BLaER1 treated with 17β-estradiol and CSF1 and Interleukin-3, amounts not matched to agents 10 nM and 100 nM (cell line): Measurements from ENCODE around the gene LY6G5B.

Experiments
- H3K27ac ChIP-seq, 11 experiments: shearing (Covaris generic); formaldehyde crosslinking; 2 replicates each; pipeline ENCODE4 v1.8.1; 2022
- H3K27me3 ChIP-seq, 11 experiments: shearing (Covaris generic); formaldehyde crosslinking; 2 replicates each; pipeline ENCODE4 v1.8.1; 2022
- H3K36me3 ChIP-seq, 11 experiments: shearing (Covaris generic); formaldehyde crosslinking; 2 replicates each; pipeline ENCODE4 v1.8.1; 2022
- H3K4me1 ChIP-seq, 10 experiments: shearing (Covaris generic); formaldehyde crosslinking; 2 replicates each; pipeline ENCODE4 v1.8.1; 2022
- H3K4me2 ChIP-seq, 11 experiments: shearing (Covaris generic); formaldehyde crosslinking; 2 replicates each; pipeline ENCODE4 v1.8.1; 2022
- H3K4me3 ChIP-seq, 10 experiments: shearing (Covaris generic); formaldehyde crosslinking; 2 replicates each; pipeline ENCODE4 v1.8.1; 2022
- H3K9ac ChIP-seq, 11 experiments: shearing (Covaris generic); formaldehyde crosslinking; 2 replicates each; pipeline ENCODE4 v1.8.1; 2022
- H3K9me3 ChIP-seq, 11 experiments: shearing (Covaris generic); formaldehyde crosslinking; replicated peaks in 1 of 11; 2 replicates each; pipeline ENCODE4 v1.8.1; 2022
- H4K20me1 ChIP-seq, 11 experiments: shearing (Covaris generic); formaldehyde crosslinking; 2 replicates each; pipeline ENCODE4 v1.8.1; 2022
- Cebpa-rat ChIP-seq, 11 experiments: shearing (Covaris generic); IDR thresholded peaks; 2 replicates each; pipeline ENCODE4 v1.8.1; 2022

Gene LY6G5B

GRCh38 chr6:31689249-31690110 is 19.7 kb downstream of the LY6G5B start:
- Histone ChIP-seq H3K4me2 (peak overlapping the region in 6 of 11 experiments; percentile 19 to 57 (median 49); a peak in 11 of 22 replicates), H3K27ac (no peak overlapping the region), H3K4me3 (no peak overlapping the region), H3K9me3 (no peaks in the 10 kb centered on the region), H4K20me1 (peaks cover 0 to 34% (median 3%) of the 10 kb centered on the region in 11 experiments; a peak in 6 of 22 replicates), H3K9ac (peak overlapping the region in 2 of 11 experiments; percentile 43 to 46; a peak in 1 of 22 replicates), H3K36me3 (peaks cover 93 to 99% (median 95%) of the 10 kb centered on the region in 11 experiments), H3K27me3 (no peaks in the 10 kb centered on the region), H3K4me1 (peaks cover 0 to 24% (median 12%) of the 10 kb centered on the region in 10 experiments; a peak in 12 of 20 replicates)
- TF ChIP-seq Cebpa-rat (IDR thresholded peaks at IDR 0.05) = no peak

- Histone ChIP-seq H3K4me2 (peak overlapping the region in 5 of 11 experiments; percentile 39 to 57 (median 52); a peak in 7 of 22 replicates), H3K9ac (peak overlapping the region in 4 of 11 experiments; percentile 13 to 46 (median 29); a peak in 6 of 22 replicates), H3K4me1 (peaks cover 0 to 24% (median 12%) of the 10 kb centered on the region in 10 experiments; a peak in 12 of 20 replicates), H3K36me3 (peaks cover 97 to 100% (median 98%) of the 10 kb centered on the region in 11 experiments), H4K20me1 (peaks cover 0 to 34% (median 4%) of the 10 kb centered on the region in 11 experiments; a peak in 7 of 22 replicates), H3K27me3 (no peaks in the 10 kb centered on the region), H3K27ac (peak overlapping the region in 1 of 11 experiments; percentile 13; a peak in 1 of 22 replicates), H3K4me3 (no peak overlapping the region), H3K9me3 (no peaks in the 10 kb centered on the region)
- no peak for TF ChIP-seq Cebpa-rat (IDR thresholded peaks at IDR 0.05)
Observed at GRCh38 chr6:31690231-31691077, 20.7 kb downstream of the LY6G5B start.

DNA sequence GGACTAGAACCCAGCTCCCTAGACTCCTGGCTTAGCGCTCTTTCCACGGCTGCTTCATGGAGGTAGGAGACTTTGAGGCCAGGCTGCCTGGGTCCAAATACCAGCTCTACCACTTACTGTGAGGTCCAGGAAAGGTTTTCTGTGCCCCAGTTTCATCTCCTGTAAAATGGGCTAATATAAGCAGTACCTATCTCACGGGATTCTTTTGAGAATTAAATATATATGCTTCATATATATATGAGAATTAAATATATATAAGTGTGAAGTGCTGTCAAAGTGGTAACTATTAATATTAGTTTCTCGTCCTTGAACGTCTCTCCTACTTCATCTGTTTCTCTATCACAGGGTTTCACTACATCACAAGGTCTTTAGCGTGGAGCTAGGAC is 21.3 kb downstream of the LY6G5B start:
- H3K27ac ChIP-seq = no peak overlapping the region
- no peaks in the 10 kb centered on the region for H3K27me3 ChIP-seq
- H3K36me3 ChIP-seq = peaks cover 97 to 100% (median 98%) of the 10 kb centered on the region in 11 experiments

DNA sequence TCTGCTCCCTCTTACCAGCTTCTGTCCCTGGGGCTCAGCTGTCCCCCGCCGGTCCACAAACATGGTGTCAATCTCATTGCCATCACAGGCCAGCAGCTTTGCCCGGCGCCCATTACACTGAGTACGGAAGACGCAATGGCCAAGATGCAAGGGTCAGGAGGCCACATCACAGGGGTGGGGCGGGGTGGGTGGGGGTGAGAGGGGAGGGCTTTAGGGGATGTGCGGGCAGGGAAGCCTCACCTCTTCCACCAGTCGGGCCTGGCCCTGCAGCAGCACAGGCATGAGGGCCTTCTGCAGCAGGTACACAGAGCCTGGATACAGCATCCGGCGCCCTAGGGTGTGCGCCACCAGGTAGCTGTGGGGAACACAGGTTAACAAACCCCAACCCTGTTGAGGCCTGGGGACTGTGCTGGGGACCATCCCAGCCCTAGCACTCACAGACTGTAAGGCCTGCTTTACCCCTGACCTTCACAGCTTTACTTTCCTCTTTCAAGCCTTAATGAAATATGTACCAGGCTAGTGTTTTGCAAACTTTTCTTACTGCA is 21.9 kb downstream of the LY6G5B start:
- Histone ChIP-seq H3K4me3 (no peak overlapping the region), H3K27me3 (no peaks in the 10 kb centered on the region), H3K27ac (no peak overlapping the region), H3K4me2 (no peak overlapping the region), H3K9me3 (no peaks in the 10 kb centered on the region), H4K20me1 (peaks cover 0 to 39% (median 5%) of the 10 kb centered on the region in 11 experiments; a peak in 10 of 22 replicates), H3K36me3 (peaks cover 97 to 100% (median 98%) of the 10 kb centered on the region in 11 experiments), H3K9ac (no peak overlapping the region), H3K4me1 (peaks cover 0 to 24% (median 12%) of the 10 kb centered on the region in 10 experiments; a peak in 12 of 20 replicates)
- no peak for TF ChIP-seq Cebpa-rat (IDR thresholded peaks at IDR 0.05)

More for the DNA sequence above, 21.3 kb downstream of the LY6G5B start:
- Histone ChIP-seq H4K20me1 (peaks cover 0 to 34% (median 4%) of the 10 kb centered on the region in 11 experiments; a peak in 7 of 22 replicates), H3K9ac (peak overlapping the region in 3 of 11 experiments; percentile 13 to 43 (median 21); a peak in 5 of 22 replicates), H3K4me3 (no peak overlapping the region), H3K4me2 (0 out of 22 replicates have a peak overlapping the region, but pooled peaks of 1 of the 11 experiments have one; percentile 56), H3K9me3 (no peaks in the 10 kb centered on the region), H3K4me1 (peaks cover 0 to 24% (median 12%) of the 10 kb centered on the region in 10 experiments; a peak in 12 of 20 replicates)
- TF ChIP-seq Cebpa-rat (IDR thresholded peaks at IDR 0.05) = no peak

DNA sequence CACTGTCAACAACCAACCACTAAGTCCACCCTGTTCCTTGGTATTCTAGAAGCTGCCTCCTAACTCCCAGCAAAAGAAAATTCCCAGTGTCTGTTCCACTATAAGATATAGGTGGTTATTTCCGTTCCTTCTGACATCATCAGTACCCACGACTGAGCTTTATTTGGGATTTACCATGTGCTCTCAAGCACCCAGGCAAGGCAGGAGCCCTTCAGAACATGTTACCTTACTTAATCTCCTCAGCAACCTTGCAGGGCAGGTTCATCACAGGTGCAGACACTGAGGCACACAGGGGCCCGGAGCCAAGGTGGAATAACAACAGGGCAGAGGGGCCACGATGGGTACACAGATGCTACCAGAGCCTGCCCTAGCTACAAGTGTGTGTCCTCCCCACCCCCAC is 22.6 kb downstream of the LY6G5B start:
- H4K20me1 ChIP-seq = peaks cover 0 to 42% (median 11%) of the 10 kb centered on the region in 11 experiments; a peak in 14 of 22 replicates
- peaks cover 0 to 30% (median 12%) of the 10 kb centered on the region in 10 experiments; a peak in 12 of 20 replicates for H3K4me1 ChIP-seq
- H3K9ac ChIP-seq = no peak overlapping the region
- peaks cover 96 to 100% (median 98%) of the 10 kb centered on the region in 11 experiments for H3K36me3 ChIP-seq
- H3K4me2 ChIP-seq = no peak overlapping the region
- no peak overlapping the region for H3K27ac ChIP-seq
- H3K9me3 ChIP-seq = no peaks in the 10 kb centered on the region
- no peak for TF ChIP-seq Cebpa-rat (IDR thresholded peaks at IDR 0.05)
- H3K27me3 ChIP-seq = no peaks in the 10 kb centered on the region
- H3K4me3 ChIP-seq = no peak overlapping the region

DNA sequence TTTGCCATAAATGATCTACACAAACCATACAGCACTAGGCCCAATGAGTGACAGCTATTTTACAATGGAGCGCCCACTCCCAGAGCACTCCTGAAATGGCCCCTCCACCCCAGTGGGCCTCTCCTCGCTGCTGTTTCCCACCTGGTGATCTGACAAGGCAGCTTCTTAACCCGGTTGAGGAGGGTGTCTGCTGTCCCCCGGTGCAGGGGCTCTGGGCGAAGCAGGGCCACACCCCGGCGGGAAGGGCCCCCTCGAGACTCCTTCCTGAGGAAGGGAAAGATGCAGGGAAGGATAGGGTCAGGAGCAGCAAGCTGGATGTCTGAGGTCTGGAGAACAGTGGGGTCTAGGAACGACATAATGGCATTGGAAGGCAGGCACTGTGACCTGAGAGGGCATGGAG is 23.1 kb downstream of the LY6G5B start:
- no peaks in the 10 kb centered on the region for H3K27me3 ChIP-seq
- no peak overlapping the region for H3K4me3 ChIP-seq
- H3K9me3 ChIP-seq = no peaks in the 10 kb centered on the region
- no peak for TF ChIP-seq Cebpa-rat (IDR thresholded peaks at IDR 0.05)
- H3K4me1 ChIP-seq = peaks cover 0 to 36% (median 12%) of the 10 kb centered on the region in 10 experiments; a peak in 14 of 20 replicates
- H3K4me2 ChIP-seq = no peak overlapping the region
- H3K27ac ChIP-seq = no peak overlapping the region
- H4K20me1 ChIP-seq = peaks cover 0 to 42% (median 15%) of the 10 kb centered on the region in 11 experiments; a peak in 16 of 22 replicates
- peak overlapping the region in 1 of 11 experiments; percentile 29; a peak in 1 of 22 replicates for H3K9ac ChIP-seq
- H3K36me3 ChIP-seq = peaks cover 96 to 100% (median 98%) of the 10 kb centered on the region in 11 experiments

DNA sequence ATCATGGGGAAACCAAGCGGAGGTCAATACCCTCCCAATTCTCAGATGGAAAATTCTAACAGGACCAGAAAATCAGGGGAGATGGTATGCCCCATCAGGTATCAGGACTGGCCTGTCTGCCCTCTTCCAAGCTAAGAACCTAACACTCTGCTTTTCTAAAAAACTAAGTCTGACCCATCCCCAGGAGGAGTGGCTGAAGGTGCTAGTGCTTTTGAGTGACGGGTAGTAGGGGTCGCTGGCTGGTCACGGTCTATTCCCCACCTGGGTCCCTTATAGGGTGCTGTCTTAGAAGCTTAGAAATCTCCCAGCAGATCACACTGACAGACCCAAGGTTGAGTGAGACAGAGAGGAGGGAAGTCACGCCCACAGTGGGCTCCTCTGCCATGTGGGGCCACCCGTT is 23.8 kb downstream of the LY6G5B start:
- Histone ChIP-seq H3K9ac (peak overlapping the region in 2 of 11 experiments; percentile 11 to 29; a peak in 2 of 22 replicates), H3K27ac (no peak overlapping the region), H3K4me1 (peaks cover 0 to 42% (median 12%) of the 10 kb centered on the region in 10 experiments; a peak in 14 of 20 replicates), H3K4me2 (no peak overlapping the region), H3K4me3 (no peak overlapping the region), H3K9me3 (no peaks in the 10 kb centered on the region), H3K27me3 (no peaks in the 10 kb centered on the region), H4K20me1 (peaks cover 2 to 38% (median 20%) of the 10 kb centered on the region in 11 experiments; a peak in 16 of 22 replicates), H3K36me3 (peaks cover 93 to 99% (median 96%) of the 10 kb centered on the region in 11 experiments)
- TF ChIP-seq Cebpa-rat (IDR thresholded peaks at IDR 0.05) = no peak

DNA sequence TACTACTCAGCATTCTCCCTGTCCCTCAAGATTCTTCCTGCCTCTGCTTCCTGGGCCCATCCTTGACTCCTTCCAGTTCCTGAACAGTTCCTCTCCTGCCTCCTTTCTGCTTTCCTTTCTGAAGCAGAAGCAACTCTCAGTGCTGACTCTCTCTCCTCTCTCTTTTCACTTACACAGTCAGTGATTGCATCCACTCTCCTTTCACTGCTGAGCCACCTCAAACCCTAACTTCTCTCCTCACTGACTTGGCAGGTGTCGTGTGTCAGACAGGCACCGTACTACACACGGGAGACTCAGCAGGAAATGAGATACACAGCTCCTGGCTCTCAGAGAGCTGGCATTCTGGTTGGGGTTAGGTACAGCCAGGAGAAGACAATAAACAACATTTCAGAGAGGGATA is 27.8 kb downstream of the LY6G5B start:
- Histone ChIP-seq H3K4me1 (peaks cover 15 to 47% (median 19%) of the 10 kb centered on the region in 10 experiments), H3K36me3 (peaks cover 78 to 93% (median 85%) of the 10 kb centered on the region in 11 experiments), H3K4me2 (peak overlapping the region in 3 of 11 experiments; percentile 13 to 47 (median 47); a peak in 4 of 22 replicates), H3K4me3 (no peak overlapping the region), H4K20me1 (peaks cover 9 to 59% (median 35%) of the 10 kb centered on the region in 11 experiments; a peak in 16 of 22 replicates), H3K9me3 (no peaks in the 10 kb centered on the region), H3K27ac (0 out of 22 replicates have a peak overlapping the region, but pooled peaks of 1 of the 11 experiments have one; percentile 29), H3K9ac (peak overlapping the region in 4 of 11 experiments; percentile 33 to 63 (median 38); a peak in 4 of 22 replicates), H3K27me3 (no peaks in the 10 kb centered on the region)
- TF ChIP-seq Cebpa-rat (IDR thresholded peaks at IDR 0.05) = no peak
